GM12872 (cell line): ENCODE results near the gene TMEM200A.

Experiments used
- TF ChIP-seq, protein P1 (sequence below): IDR thresholded peaks from 3 replicates; pipeline ENCODE4 v1.5.1; 2011; ENCODE audit warnings: low read depth, mild to moderate bottlenecking, low read length, moderate library complexity; ENCODE audit not compliant: insufficient read depth

Gene TMEM200A

DNA sequence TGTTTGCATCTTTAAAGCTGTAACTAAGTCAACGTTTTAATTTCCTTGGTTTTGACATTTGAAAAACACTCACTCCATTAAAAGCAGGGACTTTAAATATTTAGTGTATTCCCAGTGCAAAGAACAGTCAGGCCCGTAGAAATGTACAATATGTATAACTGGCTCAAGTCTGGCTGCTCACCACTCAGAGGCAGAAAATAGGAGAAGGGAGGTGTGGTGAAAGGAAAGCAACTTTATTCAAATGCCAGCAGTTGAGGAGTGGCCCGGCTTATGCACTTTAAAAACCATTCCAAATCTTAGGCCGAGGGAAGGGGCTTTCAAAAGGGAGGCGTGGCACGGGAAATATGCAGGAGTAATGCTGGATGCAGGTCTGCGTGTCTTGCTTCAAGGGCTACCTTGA lies 120.6 kb downstream of the TMEM200A start:
- TF ChIP-seq, protein P1, sequence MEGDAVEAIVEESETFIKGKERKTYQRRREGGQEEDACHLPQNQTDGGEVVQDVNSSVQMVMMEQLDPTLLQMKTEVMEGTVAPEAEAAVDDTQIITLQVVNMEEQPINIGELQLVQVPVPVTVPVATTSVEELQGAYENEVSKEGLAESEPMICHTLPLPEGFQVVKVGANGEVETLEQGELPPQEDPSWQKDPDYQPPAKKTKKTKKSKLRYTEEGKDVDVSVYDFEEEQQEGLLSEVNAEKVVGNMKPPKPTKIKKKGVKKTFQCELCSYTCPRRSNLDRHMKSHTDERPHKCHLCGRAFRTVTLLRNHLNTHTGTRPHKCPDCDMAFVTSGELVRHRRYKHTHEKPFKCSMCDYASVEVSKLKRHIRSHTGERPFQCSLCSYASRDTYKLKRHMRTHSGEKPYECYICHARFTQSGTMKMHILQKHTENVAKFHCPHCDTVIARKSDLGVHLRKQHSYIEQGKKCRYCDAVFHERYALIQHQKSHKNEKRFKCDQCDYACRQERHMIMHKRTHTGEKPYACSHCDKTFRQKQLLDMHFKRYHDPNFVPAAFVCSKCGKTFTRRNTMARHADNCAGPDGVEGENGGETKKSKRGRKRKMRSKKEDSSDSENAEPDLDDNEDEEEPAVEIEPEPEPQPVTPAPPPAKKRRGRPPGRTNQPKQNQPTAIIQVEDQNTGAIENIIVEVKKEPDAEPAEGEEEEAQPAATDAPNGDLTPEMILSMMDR = no peak

GRCh38 chr6:130489514-130489913 lies 123.7 kb downstream of the TMEM200A start:
- TF ChIP-seq, protein P1 = no peak
